GM19452 (cell line): ENCODE data around the gene TENT5C.
"Not testable (repeated sequence)": the region's sequence is repeated elsewhere in the genome, so short reads cannot be mapped to it uniquely, and the experiment has no call there.

Experiments
- ATAC-seq: cut with Tn5 transposase; IDR thresholded peaks from one replicate; pipeline ENCODE4 v1.9.1; 2021; ENCODE audit not compliant: unreplicated experiment

Gene TENT5C

GRCh38 chr1:117605774-117606648, at the start of gene TENT5C:
TENT5C (plus strand) TSS chr1:117606048; CDS start chr1:117622869, 16,821 bp downstream.
- ATAC-seq, result peak; percentile 84

GRCh38 chr1:117556341-117556740, 49.5 kb upstream of the TENT5C start:
- no peak for ATAC-seq

- ATAC-seq, result no peak
Observed at GRCh38 chr1:117556976-117557375, 48.9 kb upstream of the TENT5C start.

GRCh38 chr1:117558451-117558850, 47.4 kb upstream of the TENT5C start:
- ATAC-seq, result not testable (repeated sequence)

- ATAC-seq, result no peak
Observed at GRCh38 chr1:117559139-117559538, 46.7 kb upstream of the TENT5C start.

GRCh38 chr1:117559985-117560384, 45.9 kb upstream of the TENT5C start:
- ATAC-seq, result no peak

GRCh38 chr1:117561071-117561470, 44.8 kb upstream of the TENT5C start:
- ATAC-seq, result no peak

GRCh38 chr1:117561551-117561950, 44.3 kb upstream of the TENT5C start:
- ATAC-seq, result no peak

- no peak for ATAC-seq
Observed at GRCh38 chr1:117562581-117563491, 43.0 kb upstream of the TENT5C start.

- ATAC-seq, result no peak
Observed at GRCh38 chr1:117563492-117563875, 42.4 kb upstream of the TENT5C start.

- ATAC-seq, result no peak
Observed at GRCh38 chr1:117564227-117565075, 41.4 kb upstream of the TENT5C start.

- ATAC-seq, result no peak
Observed at GRCh38 chr1:117565076-117565556, 40.7 kb upstream of the TENT5C start.

- no peak for ATAC-seq
Observed at GRCh38 chr1:117565745-117566455, 39.9 kb upstream of the TENT5C start.

GRCh38 chr1:117566556-117566955, 39.3 kb upstream of the TENT5C start:
- ATAC-seq, result no peak

GRCh38 chr1:117567435-117567834, 38.4 kb upstream of the TENT5C start:
- ATAC-seq, result no peak

- ATAC-seq, result no peak
Observed at GRCh38 chr1:117567976-117568375, 37.9 kb upstream of the TENT5C start.

- ATAC-seq, result no peak
Observed at GRCh38 chr1:117568999-117569398, 36.8 kb upstream of the TENT5C start.

- no peak for ATAC-seq
Observed at GRCh38 chr1:117569856-117570255, 36.0 kb upstream of the TENT5C start.

- ATAC-seq, result no peak
Observed at GRCh38 chr1:117570988-117571409, 34.8 kb upstream of the TENT5C start.

GRCh38 chr1:117571496-117571895, 34.4 kb upstream of the TENT5C start:
- ATAC-seq, result no peak
